ENCODE measurements around the gene PLIN5.

GRCh38 chr19:4580961-4581665 is 46.1 kb upstream of the PLIN5 start:
- no peak for TF ChIP-seq POLR2A (IDR thresholded peaks at IDR 0.05; ENCODE audit: low read depth, low read length)
- TF ChIP-seq POLR2AphosphoS5 (IDR thresholded peaks at IDR 0.05; ENCODE audit: low read depth, low read length): no peak
